CD4-positive, alpha-beta T cell treated with Interleukin-15 for 1 hour (primary cell): ENCODE data around the gene DDX41.
A peak's percentile ranks its signal among the peaks of the same experiment; 100 is the strongest.

Experiments used
- DNase-seq: peaks from one replicate; pipeline ENCODE4 v3.0.0-alpha.2; 2020

Gene DDX41

GRCh38 chr5:177467436-177467835 lies 49.3 kb downstream of the DDX41 start:
- DNase-seq: no peak

- DNase-seq: no peak
These were observed 49.9 kb downstream of the DDX41 start for GRCh38 chr5:177466861-177467260.

GRCh38 chr5:177465044-177465443 lies 51.7 kb downstream of the DDX41 start:
- no peak for DNase-seq

GRCh38 chr5:177462021-177462670 lies 54.6 kb downstream of the DDX41 start:
- DNase-seq: peak; percentile 62
